ENCODE measurements around the gene THEMIS2. TPM values are rescaled to one million over a fixed set of nuclear protein-coding genes. Genes with fewer than 3 reads are reported as not detected.
A peak's percentile ranks its signal among the peaks of the same experiment; 100 is the strongest.

THEMIS2 gene
- total and polyA plus RNA-seq, 8 donors = 5.3 to 44.0 (median 16.6) TPM

- H3K27ac ChIP-seq = peak within 1 kb of the TSS; percentile 83 to 95 (median 93)
- peaks cover 12 to 43% (median 30%) of the 10 kb centered on the region in 4 donors for H3K4me1 ChIP-seq
- no peak for TF ChIP-seq EP300 (IDR thresholded peaks at IDR 0.05)
- TF ChIP-seq POLR2AphosphoS5 (IDR thresholded peaks at IDR 0.05) = peak; percentile 92 to 98 (median 96)
- peak in 2 of 4 donors; percentile 62 to 71 for TF ChIP-seq POLR2A (IDR thresholded peaks at IDR 0.05)
- no peak for TF ChIP-seq CTCF (IDR thresholded peaks at IDR 0.05)
- H3K27me3 ChIP-seq = no peaks in the 10 kb centered on the region
- intact Hi-C loops (cut with DNase I; ENCODE audit: low total_unique reads) = no loop called here
- no peaks in the 10 kb centered on the region for H3K9me3 ChIP-seq
- peak; percentile 93 to 98 for DNase-seq
- H3K36me3 ChIP-seq = peaks cover 0 to 33% (median 28%) of the 10 kb centered on the region in 4 donors
- 0 to 1% (median 1%) methylated on average over 40 to 60 of the region's 60 CpGs for WGBS, 5 donors
- H3K4me3 ChIP-seq = peak within 1 kb of the TSS; percentile 71 to 99 (median 86)
Measured at GRCh38 chr1:27830621-27831440, 41.5 kb upstream of the THEMIS2 start, which contains the start of gene PPP1R8. TSS of gene PPP1R8 (plus strand) at chr1:27830782. CDS start at chr1:27830836, 54 bp downstream.

GRCh38 chr1:27831568-27832410 lies 40.6 kb upstream of the THEMIS2 start:
- H3K36me3 ChIP-seq = peaks cover 0 to 38% (median 30%) of the 10 kb centered on the region in 4 donors
- intact Hi-C loops (cut with DNase I; ENCODE audit: low total_unique reads) = no loop called here
- no peaks in the 10 kb centered on the region for H3K9me3 ChIP-seq
- H3K27me3 ChIP-seq = no peaks in the 10 kb centered on the region
- peak overlapping the region in 3 of 5 donors; percentile 83 to 95 (median 93) for H3K27ac ChIP-seq
- DNase-seq = no peak
- peaks cover 12 to 43% (median 33%) of the 10 kb centered on the region in 4 donors for H3K4me1 ChIP-seq
- TF ChIP-seq EP300 (IDR thresholded peaks at IDR 0.05) (no peak), POLR2A (IDR thresholded peaks at IDR 0.05) (no peak)
- WGBS, 5 donors = 44 to 49% (median 47%) methylated on average over 10 of the region's 10 CpGs
- peak overlapping the region; percentile 71 to 99 (median 86) for H3K4me3 ChIP-seq

GRCh38 chr1:27832762-27833161 lies 39.6 kb upstream of the THEMIS2 start:
- Histone ChIP-seq H3K27ac (no peak overlapping the region), H3K4me3 (no peak overlapping the region), H3K4me1 (peaks cover 12 to 43% (median 33%) of the 10 kb centered on the region in 4 donors), H3K27me3 (no peaks in the 10 kb centered on the region), H3K9me3 (no peaks in the 10 kb centered on the region), H3K36me3 (peaks cover 0 to 47% (median 38%) of the 10 kb centered on the region in 4 donors)
- DNase-seq = no peak
- intact Hi-C loops (cut with DNase I; ENCODE audit: low total_unique reads) = no loop called here
- no peak for TF ChIP-seq EP300 (IDR thresholded peaks at IDR 0.05)
- no peak for TF ChIP-seq POLR2A (IDR thresholded peaks at IDR 0.05)
- TF ChIP-seq POLR2AphosphoS5 (IDR thresholded peaks at IDR 0.05) = no peak
- TF ChIP-seq CTCF (IDR thresholded peaks at IDR 0.05) = no peak
- 81 to 85% (median 82%) methylated on average over 2 of the region's 2 CpGs for WGBS, 5 donors

- H3K27ac ChIP-seq = no peak overlapping the region
- H3K9me3 ChIP-seq = no peaks in the 10 kb centered on the region
- peaks cover 0 to 52% (median 42%) of the 10 kb centered on the region in 4 donors for H3K36me3 ChIP-seq
- H3K27me3 ChIP-seq = no peaks in the 10 kb centered on the region
- H3K4me1 ChIP-seq = peaks cover 12 to 43% (median 33%) of the 10 kb centered on the region in 4 donors
- WGBS, 5 donors = 84 to 90% (median 88%) methylated on average over 3 of the region's 3 CpGs
- intact Hi-C loops (cut with DNase I; ENCODE audit: low total_unique reads) = no loop called here
- DNase-seq = no peak
- H3K4me3 ChIP-seq = no peak overlapping the region
- TF ChIP-seq EP300 (IDR thresholded peaks at IDR 0.05) (no peak), POLR2AphosphoS5 (IDR thresholded peaks at IDR 0.05) (no peak), POLR2A (IDR thresholded peaks at IDR 0.05) (no peak), CTCF (IDR thresholded peaks at IDR 0.05) (no peak)
Measured at GRCh38 chr1:27833470-27833869, 38.9 kb upstream of the THEMIS2 start.

Data from stomach (tissue), 9 donors.